A549 (cell line): ENCODE measurements around the gene XKR7. TPM values are rescaled to one million over a fixed set of nuclear protein-coding genes. Genes with fewer than 3 reads are reported as not detected.

ENCODE experiments used
- ATAC-seq, 2 experiments: fragments of 200-7000 bp in 1 of 2; fragments of >200 bp in 1 of 2; cut with Nextera tagmentation in 1 of 2; cut with Tn5 transposase in 1 of 2; 3 replicates each; pipeline versions ENCODE4 v1.8.0 to v1.9.1; 2018 to 2020; ENCODE audit warnings: mild to moderate bottlenecking in 1 of 2, moderate library complexity in 1 of 2
- CTCF ChIA-PET: fragments of 300-600 bp; sonication (Branson Sonifier 250); formaldehyde crosslinking; extraction: SDS; loops from one replicate; lab custom pipeline; 2021; ENCODE audit warnings: antibody characterized with exemption, inconsistent platforms; lab: Yijun Ruan, JAX
- POLR2A ChIA-PET: fragments of 350-600 bp; formaldehyde crosslinking; extraction: SDS; loops from one replicate; lab custom pipeline; 2021; ENCODE audit warnings: antibody characterized with exemption, inconsistent platforms; lab: Yijun Ruan, JAX
- DNase-seq, 2 experiments: peaks; one replicate each; pipeline versions ENCODE4 v3.0.0 to v3.0.0-alpha.2; 2011 to 2016; ENCODE audit warnings: low read depth in 1 of 2, low spot score in 1 of 2
- FAIRE-seq: peaks from 2 replicates; lab custom pipeline; 2011; peaks lifted over from hg19 to GRCh38; lab: Jason Lieb, UNC
- H3K27ac ChIP-seq, 2 experiments: fragments of >200 bp; sonication (Bioruptor Twin); formaldehyde crosslinking; 3 replicates each; pipeline ENCODE4 v1.5.1; 2016 to 2017
- H3K4me1 ChIP-seq: fragments of >200 bp; sonication (Bioruptor Twin); formaldehyde crosslinking; 3 replicates; pipeline ENCODE4 v1.6.1; 2016
- H3K4me2 ChIP-seq: fragments of >200 bp; sonication (Bioruptor Twin); formaldehyde crosslinking; 3 replicates; pipeline ENCODE4 v1.6.1; 2016
- H3K4me3 ChIP-seq: fragments of >200 bp; sonication (Bioruptor Twin); formaldehyde crosslinking; 3 replicates; pipeline ENCODE4 v1.5.1; 2016
- H3K9me3 ChIP-seq: fragments of >200 bp; sonication (Bioruptor Twin); formaldehyde crosslinking; 3 replicates; pipeline ENCODE4 v1.6.1; 2016
- BHLHE40 ChIP-seq: IDR thresholded peaks from 2 replicates; pipeline ENCODE4 v1.6.1; 2012; ENCODE audit warnings: low read depth, low read length, inconsistent platforms
- CEBPB ChIP-seq, 2 experiments: fragments of >200 bp in 1 of 2; sonication (Bioruptor Twin) in 1 of 2; formaldehyde crosslinking in 1 of 2; IDR thresholded peaks; 2 replicates each; pipeline ENCODE4 v1.6.1; 2012 to 2016
- EHF ChIP-seq: fragments of 250-450 bp; sonication (Bioruptor Pico); IDR thresholded peaks from 2 replicates; pipeline ENCODE4 v1.5.0; 2020; ENCODE audit warnings: mild to moderate bottlenecking
- EP300 ChIP-seq, 2 experiments: fragments of >200 bp; sonication (Bioruptor Twin); formaldehyde crosslinking; IDR thresholded peaks; 2 replicates in 1 of 2; 3 replicates in 1 of 2; pipeline ENCODE4 v1.6.1; 2016 to 2017
- FOSB ChIP-seq: fragments of 250-450 bp; sonication (Bioruptor Pico); IDR thresholded peaks from 2 replicates; pipeline ENCODE4 v1.5.0; 2020; ENCODE audit warnings: mild to moderate bottlenecking, moderate library complexity
- GATA3 ChIP-seq: IDR thresholded peaks from 2 replicates; pipeline ENCODE4 v1.6.1; 2012; ENCODE audit warnings: borderline replicate concordance
- HEYL ChIP-seq: fragments of 250-450 bp; sonication (Bioruptor Pico); IDR thresholded peaks from 2 replicates; pipeline ENCODE4 v1.8.0; 2021; ENCODE audit warnings: mild to moderate bottlenecking, moderate library complexity
- HOXA7 ChIP-seq: fragments of 250-450 bp; sonication (Bioruptor Pico); IDR thresholded peaks from 2 replicates; pipeline ENCODE4 v1.5.0; 2020; ENCODE audit warnings: mild to moderate bottlenecking, moderate library complexity
- HOXB13 ChIP-seq: fragments of 250-450 bp; sonication (Bioruptor Pico); IDR thresholded peaks from 2 replicates; pipeline ENCODE4 v1.5.0; 2020; ENCODE audit warnings: low read depth, mild to moderate bottlenecking, moderate library complexity
- HOXB5 ChIP-seq: fragments of 250-450 bp; sonication (Bioruptor Pico); IDR thresholded peaks from 2 replicates; pipeline ENCODE4 v1.5.0; 2020; ENCODE audit warnings: mild to moderate bottlenecking, moderate library complexity
- KDM1A ChIP-seq: fragments of 200-600 bp; sonication (generic); IDR thresholded peaks from 2 replicates; pipeline ENCODE4 v1.6.1; 2016; ENCODE audit warnings: low read depth, mild to moderate bottlenecking
- MAFK ChIP-seq: fragments of 450-650 bp; IDR thresholded peaks from 2 replicates; pipeline ENCODE4 v1.6.1; 2014; ENCODE audit not compliant: partially characterized antibody
- NFE2L2 ChIP-seq: fragments of 150-350 bp; conservative IDR thresholded peaks from 2 replicates; pipeline ENCODE4 v1.6.1; 2014; ENCODE audit warnings: low read length
- NPAS2 ChIP-seq: fragments of 250-450 bp; sonication (Bioruptor Pico); IDR thresholded peaks from 2 replicates; pipeline ENCODE4 v1.8.0; 2022; ENCODE audit warnings: mild to moderate bottlenecking, moderate library complexity, borderline replicate concordance
- RARB ChIP-seq: fragments of 250-450 bp; sonication (Bioruptor Pico); IDR thresholded peaks from 2 replicates; pipeline ENCODE4 v1.8.0; 2021; ENCODE audit warnings: mild to moderate bottlenecking, moderate library complexity
- RCOR1 ChIP-seq: fragments of 150-350 bp; IDR thresholded peaks from 2 replicates; pipeline ENCODE4 v1.6.1; 2014; ENCODE audit warnings: antibody characterized with exemption, low read length, low read depth
- RNF2 ChIP-seq: fragments of 200-600 bp; sonication (generic); IDR thresholded peaks from 2 replicates; pipeline ENCODE4 v1.6.1; 2016; ENCODE audit warnings: low read depth, mild to moderate bottlenecking, antibody characterized with exemption, moderate library complexity, borderline replicate concordance
- SREBF2 ChIP-seq: fragments of 450-650 bp; IDR thresholded peaks from 2 replicates; pipeline ENCODE4 v1.6.1; 2014; ENCODE audit warnings: mild to moderate bottlenecking, moderate library complexity
- TP53 ChIP-seq: fragments of 250-450 bp; sonication (Bioruptor Pico); IDR thresholded peaks from 2 replicates; pipeline ENCODE4 v1.5.0; 2021; ENCODE audit warnings: mild to moderate bottlenecking, moderate library complexity
- ZFP36 ChIP-seq: fragments of 450-650 bp; IDR thresholded peaks from 2 replicates; pipeline ENCODE4 v1.6.1; 2014; ENCODE audit warnings: borderline replicate concordance; ENCODE audit not compliant: partially characterized antibody
- ZSCAN20 ChIP-seq: fragments of 250-450 bp; sonication (Bioruptor Pico); IDR thresholded peaks from 2 replicates; pipeline ENCODE4 v1.8.0; 2022; ENCODE audit warnings: mild to moderate bottlenecking, moderate library complexity
- WGBS: methylation state at CpG from one replicate; pipeline ENCODE4 v1.1.6; 2017; ENCODE audit errors: missing lambda C conversion rate; 5-methylcytosine and 5-hydroxymethylcytosine counted together
- polyA plus RNA-seq, 4 experiments: library from polyadenylated mRNA; depleted of rRNA in 3 of 4; stranded (reverse); fragments of >200 nt; fragmentation: RNase III in 1 of 4; extraction: RNeasy Plus Mini Kit Qiagen cat#74134 plus additional on column Dnase treatment in 1 of 4; gene quantifications; 2 replicates in 3 of 4; 3 replicates in 1 of 4; pipeline ENCODE4 v1.2.3, GENCODE V29; 2011 to 2017
- TF ChIP-seq, protein P1 (sequence below): IDR thresholded peaks from 2 replicates; pipeline ENCODE4 v1.6.1; 2012
- TF ChIP-seq, protein P2 (sequence below): fragments of 250-450 bp; sonication (Bioruptor Pico); IDR thresholded peaks from 2 replicates; pipeline ENCODE4 v1.5.0; 2020; ENCODE audit warnings: low read depth, mild to moderate bottlenecking, moderate library complexity
- TF ChIP-seq, protein P3 (sequence below): IDR thresholded peaks from 2 replicates; pipeline ENCODE4 v1.6.1; 2012; ENCODE audit warnings: low read depth, borderline replicate concordance
- TF ChIP-seq, protein P4 (sequence below): fragments of 450-650 bp; IDR thresholded peaks from 2 replicates; pipeline ENCODE4 v1.6.1; 2014; ENCODE audit warnings: antibody characterized with exemption

XKR7 gene
- polyA plus RNA-seq, 2 of the 4 experiments (the other 2 are of a cell fraction) = 0.01 TPM; not detected in 1

DNA sequence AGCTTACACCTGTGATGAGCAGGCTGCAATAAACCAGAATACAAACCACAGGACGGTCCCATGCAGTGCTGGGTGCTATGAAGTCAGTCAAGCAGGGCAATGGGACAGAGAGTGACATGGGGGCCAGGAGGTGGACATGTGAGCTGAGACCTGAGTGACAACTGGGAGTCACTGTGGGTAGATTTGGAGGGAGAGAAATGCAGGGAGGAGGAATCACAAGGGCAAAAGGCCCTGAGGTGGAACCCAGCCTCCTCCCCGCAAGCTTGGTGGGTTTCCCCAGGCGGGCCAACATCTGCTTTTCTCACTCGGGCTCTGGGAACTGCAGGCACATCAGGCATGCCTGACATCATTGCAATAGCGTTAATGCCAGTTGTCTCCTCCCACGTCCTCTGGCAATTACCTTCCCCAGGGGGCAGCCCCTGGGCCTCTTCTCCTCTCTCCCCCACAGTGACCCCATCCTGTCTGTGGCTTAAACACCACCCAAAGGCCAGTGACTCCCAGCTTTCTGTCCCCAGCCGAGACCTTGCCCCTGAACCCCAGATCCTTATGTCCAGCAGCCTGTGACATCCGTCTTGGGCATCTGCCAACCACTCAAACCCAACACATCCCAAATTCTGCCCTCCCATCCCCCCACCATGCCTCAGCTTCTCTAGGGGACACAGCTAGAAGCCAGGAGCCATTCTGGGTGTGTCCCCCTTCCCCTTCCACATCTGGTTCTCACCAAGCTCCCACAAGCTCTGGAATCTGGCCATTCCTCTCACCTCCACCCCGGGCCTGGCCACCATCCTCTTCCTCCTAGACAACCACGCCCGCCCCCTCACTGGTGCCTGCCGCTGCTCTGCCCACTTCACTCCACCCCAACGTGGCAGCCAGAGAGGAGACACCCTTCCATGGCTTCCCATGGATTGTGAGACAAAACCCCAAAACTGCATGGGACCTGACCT, 44.3 kb upstream of the XKR7 start:
- no peak for TF ChIP-seq MAFK
- no peak for TF ChIP-seq HOXA7
- TF ChIP-seq EP300 (IDR thresholded peaks at IDR 0.05) = no peak
- H3K4me2 ChIP-seq = no peak overlapping the region
- H3K4me3 ChIP-seq = no peak overlapping the region
- no peak for FAIRE-seq
- no peak overlapping the region for H3K27ac ChIP-seq
- DNase-seq = no peak
- ATAC-seq = no peak
- POLR2A ChIA-PET = no interaction called here
- no peaks in the 10 kb centered on the region for H3K4me1 ChIP-seq
- 46% methylated on average over 13 of the region's 13 CpGs for WGBS
- CTCF ChIA-PET = interaction anchor here (0.6 to 2.5 kb wide), 8 partner anchors 10 to 168 kb away, joined by 3 to 9 read pairs (median 3); partner anchors contain the start of gene PDRG1
- H3K9me3 ChIP-seq = no peaks in the 10 kb centered on the region

DNA sequence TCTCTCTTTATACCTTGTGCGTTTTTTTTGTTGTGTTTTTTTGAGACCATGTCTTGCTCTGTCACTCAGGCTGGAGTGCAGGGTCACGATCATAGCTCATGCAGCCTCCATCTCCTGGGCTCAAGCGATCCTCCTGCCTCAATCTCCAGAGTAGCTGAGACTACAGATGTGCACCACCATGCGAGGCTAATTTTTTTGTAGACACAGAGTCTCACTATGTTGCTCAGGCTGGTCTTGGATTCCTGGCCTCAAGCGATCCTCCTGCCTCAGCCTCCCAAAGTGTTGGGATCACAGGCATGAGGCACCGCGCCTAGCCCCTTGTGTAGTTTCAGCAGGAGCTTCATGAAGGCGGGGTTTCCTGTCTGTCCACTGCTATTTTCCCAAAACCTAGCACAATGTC, 43.4 kb upstream of the XKR7 start:
- no peak for DNase-seq
- ChIA-PET CTCF (interaction anchor here (1.0 to 2.5 kb wide), 5 partner anchors 10 to 101 kb away, joined by 3 to 9 read pairs (median 5); partner anchors contain the start of gene PDRG1), POLR2A (no interaction called here)
- Histone ChIP-seq H3K9me3 (no peaks in the 10 kb centered on the region), H3K4me3 (no peak overlapping the region), H3K27ac (no peak overlapping the region), H3K4me1 (no peaks in the 10 kb centered on the region), H3K4me2 (no peak overlapping the region)
- FAIRE-seq = no peak
- 75% methylated on average over 8 of the region's 8 CpGs for WGBS
- TF ChIP-seq FOSB (CRISPR knock-in tag) (no peak), RARB (CRISPR knock-in tag) (no peak), ZSCAN20 (CRISPR knock-in tag) (no peak), NFE2L2 (no peak), GATA3 (no peak), HOXB13 (CRISPR knock-in tag) (no peak), KDM1A (no peak), ZFP36 (no peak), RNF2 (no peak), CEBPB (IDR thresholded peaks at IDR 0.05) (no peak)
- TF ChIP-seq, protein P1, sequence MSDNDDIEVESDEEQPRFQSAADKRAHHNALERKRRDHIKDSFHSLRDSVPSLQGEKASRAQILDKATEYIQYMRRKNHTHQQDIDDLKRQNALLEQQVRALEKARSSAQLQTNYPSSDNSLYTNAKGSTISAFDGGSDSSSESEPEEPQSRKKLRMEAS = no peak
- TF ChIP-seq, protein P2, sequence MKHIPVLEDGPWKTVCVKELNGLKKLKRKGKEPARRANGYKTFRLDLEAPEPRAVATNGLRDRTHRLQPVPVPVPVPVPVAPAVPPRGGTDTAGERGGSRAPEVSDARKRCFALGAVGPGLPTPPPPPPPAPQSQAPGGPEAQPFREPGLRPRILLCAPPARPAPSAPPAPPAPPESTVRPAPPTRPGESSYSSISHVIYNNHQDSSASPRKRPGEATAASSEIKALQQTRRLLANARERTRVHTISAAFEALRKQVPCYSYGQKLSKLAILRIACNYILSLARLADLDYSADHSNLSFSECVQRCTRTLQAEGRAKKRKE = no peak
- no peak for ATAC-seq

DNA sequence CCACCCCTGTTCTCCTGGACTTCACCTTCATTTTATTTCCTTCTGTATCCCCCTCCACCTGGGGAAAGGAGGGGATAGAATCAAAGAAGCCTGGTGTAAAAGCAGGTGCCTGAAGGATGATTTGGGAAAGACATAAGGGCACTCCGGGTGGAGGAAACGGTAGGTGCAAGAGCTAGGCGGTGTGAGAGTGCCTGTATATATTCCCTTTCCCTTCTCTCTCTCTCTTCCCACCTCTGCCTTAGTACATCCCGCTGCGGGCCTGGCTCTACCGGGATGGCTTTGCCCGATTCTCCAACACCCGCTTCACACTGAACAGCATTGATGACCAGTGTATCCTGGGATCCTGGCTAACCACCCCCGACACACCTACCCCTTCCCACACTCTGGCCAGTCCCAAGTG, 42.3 kb upstream of the XKR7 start:
- no peaks in the 10 kb centered on the region for H3K4me1 ChIP-seq
- peak; percentile 43 to 54; a peak in 4 of 6 replicates for ATAC-seq
- CTCF ChIA-PET = interaction anchor here (1.9 kb wide), 1 partner anchor 102 kb away, joined by 6 read pairs; no protein-coding TSS in a partner anchor
- no peak for FAIRE-seq
- POLR2A ChIA-PET = interaction anchor here (0.6 kb wide), 1 partner anchor 16 kb away, joined by 3 read pairs; no protein-coding TSS in a partner anchor
- no peak for DNase-seq
- H3K9me3 ChIP-seq = no peaks in the 10 kb centered on the region
- 52% methylated on average over 9 of the region's 9 CpGs for WGBS
- no peak overlapping the region for H3K27ac ChIP-seq
- H3K4me2 ChIP-seq = no peak overlapping the region
- no peak overlapping the region for H3K4me3 ChIP-seq
- TF ChIP-seq EHF (CRISPR knock-in tag) = no peak
- TF ChIP-seq TP53 (CRISPR knock-in tag) = no peak
- TF ChIP-seq HEYL (CRISPR knock-in tag) = no peak
- no peak for TF ChIP-seq BHLHE40
- no peak for TF ChIP-seq NPAS2 (CRISPR knock-in tag)
- TF ChIP-seq RCOR1 = no peak
- TF ChIP-seq SREBF2 = no peak
- TF ChIP-seq, protein P3, sequence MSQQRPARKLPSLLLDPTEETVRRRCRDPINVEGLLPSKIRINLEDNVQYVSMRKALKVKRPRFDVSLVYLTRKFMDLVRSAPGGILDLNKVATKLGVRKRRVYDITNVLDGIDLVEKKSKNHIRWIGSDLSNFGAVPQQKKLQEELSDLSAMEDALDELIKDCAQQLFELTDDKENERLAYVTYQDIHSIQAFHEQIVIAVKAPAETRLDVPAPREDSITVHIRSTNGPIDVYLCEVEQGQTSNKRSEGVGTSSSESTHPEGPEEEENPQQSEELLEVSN = no peak
- TF ChIP-seq, protein P4, sequence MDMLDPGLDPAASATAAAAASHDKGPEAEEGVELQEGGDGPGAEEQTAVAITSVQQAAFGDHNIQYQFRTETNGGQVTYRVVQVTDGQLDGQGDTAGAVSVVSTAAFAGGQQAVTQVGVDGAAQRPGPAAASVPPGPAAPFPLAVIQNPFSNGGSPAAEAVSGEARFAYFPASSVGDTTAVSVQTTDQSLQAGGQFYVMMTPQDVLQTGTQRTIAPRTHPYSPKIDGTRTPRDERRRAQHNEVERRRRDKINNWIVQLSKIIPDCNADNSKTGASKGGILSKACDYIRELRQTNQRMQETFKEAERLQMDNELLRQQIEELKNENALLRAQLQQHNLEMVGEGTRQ = no peak
- no peak for TF ChIP-seq HOXB5 (CRISPR knock-in tag)
- no peak for TF ChIP-seq ZFP36
